Measurements from ENCODE around the gene FAT2.

The FAT2 gene

GRCh38 chr5:151622367-151623088, 31.4 kb upstream of the FAT2 start:
- H3K9me2 ChIP-seq (replicated peaks; ENCODE audit: insufficient read depth, low read length): no peaks in the 10 kb centered on the region
- no peaks in the 10 kb centered on the region for H3K36me3 ChIP-seq (ENCODE audit: low read length)
- no peak overlapping the region for H3K9ac ChIP-seq (ENCODE audit: low read length)
- no peak overlapping the region for H2AFZ ChIP-seq (ENCODE audit: low read depth, low read length, severe bottlenecking)
- no peak overlapping the region for H3K4me2 ChIP-seq (ENCODE audit: low read depth, low read length, poor library complexity, severe bottlenecking)
- no peaks in the 10 kb centered on the region for H3K79me2 ChIP-seq (ENCODE audit: insufficient read depth, low read length)
- no peak overlapping the region for H3K4me3 ChIP-seq (ENCODE audit: insufficient read depth, low read length, poor library complexity, severe bottlenecking)
- no peaks in the 10 kb centered on the region for H3K27me3 ChIP-seq (ENCODE audit: low read length)
- no peaks in the 10 kb centered on the region for H4K20me1 ChIP-seq (ENCODE audit: low read depth, low read length)
- no peaks in the 10 kb centered on the region for H3F3A ChIP-seq (ENCODE audit: insufficient read depth)
- no peaks in the 10 kb centered on the region for H3K9me3 ChIP-seq (ENCODE audit: insufficient read depth, low read length)
- TF ChIP-seq EZH2phosphoT487 (conservative IDR thresholded peaks at IDR 0.05; ENCODE audit: low read length) (no peak), CTCF (IDR thresholded peaks at IDR 0.05; ENCODE audit: insufficient read depth, low read length, poor library complexity, severe bottlenecking) (no peak)
- H3K27ac ChIP-seq (ENCODE audit: low read depth, low read length): no peak overlapping the region

GRCh38 chr5:151620461-151620840, 29.3 kb upstream of the FAT2 start:
- H3K36me3 ChIP-seq (ENCODE audit: low read length): no peaks in the 10 kb centered on the region
- no peaks in the 10 kb centered on the region for H3F3A ChIP-seq (ENCODE audit: insufficient read depth)
- no peak overlapping the region for H3K4me2 ChIP-seq (ENCODE audit: low read depth, low read length, poor library complexity, severe bottlenecking)
- no peak overlapping the region for H3K4me3 ChIP-seq (ENCODE audit: insufficient read depth, low read length, poor library complexity, severe bottlenecking)
- H3K9me2 ChIP-seq (replicated peaks; ENCODE audit: insufficient read depth, low read length): no peaks in the 10 kb centered on the region
- H3K27ac ChIP-seq (ENCODE audit: low read depth, low read length): no peak overlapping the region
- H2AFZ ChIP-seq (ENCODE audit: low read depth, low read length, severe bottlenecking): no peak overlapping the region
- H3K79me2 ChIP-seq (ENCODE audit: insufficient read depth, low read length): no peaks in the 10 kb centered on the region
- no peak overlapping the region for H3K9ac ChIP-seq (ENCODE audit: low read length)
- TF ChIP-seq EZH2phosphoT487 (conservative IDR thresholded peaks at IDR 0.05; ENCODE audit: low read length): no peak
- TF ChIP-seq CTCF (IDR thresholded peaks at IDR 0.05; ENCODE audit: insufficient read depth, low read length, poor library complexity, severe bottlenecking): no peak
- H4K20me1 ChIP-seq (ENCODE audit: low read depth, low read length): no peaks in the 10 kb centered on the region
- no peaks in the 10 kb centered on the region for H3K27me3 ChIP-seq (ENCODE audit: low read length)
- no peaks in the 10 kb centered on the region for H3K9me3 ChIP-seq (ENCODE audit: insufficient read depth, low read length)

- Histone ChIP-seq H3K4me3 (ENCODE audit: insufficient read depth, low read length, poor library complexity, severe bottlenecking) (no peak overlapping the region), H3K79me2 (ENCODE audit: insufficient read depth, low read length) (no peaks in the 10 kb centered on the region), H2AFZ (ENCODE audit: low read depth, low read length, severe bottlenecking) (no peak overlapping the region), H3K9me3 (ENCODE audit: insufficient read depth, low read length) (no peaks in the 10 kb centered on the region), H3K9me2 (replicated peaks; ENCODE audit: insufficient read depth, low read length) (no peaks in the 10 kb centered on the region), H4K20me1 (ENCODE audit: low read depth, low read length) (no peaks in the 10 kb centered on the region), H3K27me3 (ENCODE audit: low read length) (no peaks in the 10 kb centered on the region), H3K9ac (ENCODE audit: low read length) (no peak overlapping the region), H3K27ac (ENCODE audit: low read depth, low read length) (no peak overlapping the region), H3K4me2 (ENCODE audit: low read depth, low read length, poor library complexity, severe bottlenecking) (no peak overlapping the region), H3K36me3 (ENCODE audit: low read length) (no peaks in the 10 kb centered on the region), H3F3A (ENCODE audit: insufficient read depth) (no peaks in the 10 kb centered on the region)
- no peak for TF ChIP-seq EZH2phosphoT487 (conservative IDR thresholded peaks at IDR 0.05; ENCODE audit: low read length)
Measured at GRCh38 chr5:151619812-151620460, 28.8 kb upstream of the FAT2 start.

- Histone ChIP-seq H3K4me2 (ENCODE audit: low read depth, low read length, poor library complexity, severe bottlenecking) (no peak overlapping the region), H3K9me3 (ENCODE audit: insufficient read depth, low read length) (no peaks in the 10 kb centered on the region), H4K20me1 (ENCODE audit: low read depth, low read length) (no peaks in the 10 kb centered on the region), H3K27me3 (ENCODE audit: low read length) (no peaks in the 10 kb centered on the region), H3F3A (ENCODE audit: insufficient read depth) (no peaks in the 10 kb centered on the region), H2AFZ (ENCODE audit: low read depth, low read length, severe bottlenecking) (no peak overlapping the region), H3K79me2 (ENCODE audit: insufficient read depth, low read length) (no peaks in the 10 kb centered on the region), H3K9me2 (replicated peaks; ENCODE audit: insufficient read depth, low read length) (no peaks in the 10 kb centered on the region), H3K9ac (ENCODE audit: low read length) (no peak overlapping the region), H3K36me3 (ENCODE audit: low read length) (no peaks in the 10 kb centered on the region), H3K4me3 (ENCODE audit: insufficient read depth, low read length, poor library complexity, severe bottlenecking) (no peak overlapping the region), H3K27ac (ENCODE audit: low read depth, low read length) (no peak overlapping the region)
- TF ChIP-seq CTCF (IDR thresholded peaks at IDR 0.05; ENCODE audit: insufficient read depth, low read length, poor library complexity, severe bottlenecking) (no peak), EZH2phosphoT487 (conservative IDR thresholded peaks at IDR 0.05; ENCODE audit: low read length) (no peak)
Measured at GRCh38 chr5:151618907-151619306, 27.8 kb upstream of the FAT2 start.

All from SU-DHL-6 (cell line).